T-helper 2 cell (primary cell): ENCODE data around the gene ERGIC1.
"Not testable (repeated sequence)": the region's sequence is repeated elsewhere in the genome, so short reads cannot be mapped to it uniquely, and the experiment has no call there.

Experiments
- DNase-seq, 5 experiments: peaks; one replicate each; pipeline versions ENCODE4 v3.0.0 to v3.0.0-alpha.2; 2012 to 2022

Gene ERGIC1

GRCh38 chr5:172847584-172847983 is 13.5 kb downstream of the ERGIC1 start:
- DNase-seq: not testable (repeated sequence)

DNA sequence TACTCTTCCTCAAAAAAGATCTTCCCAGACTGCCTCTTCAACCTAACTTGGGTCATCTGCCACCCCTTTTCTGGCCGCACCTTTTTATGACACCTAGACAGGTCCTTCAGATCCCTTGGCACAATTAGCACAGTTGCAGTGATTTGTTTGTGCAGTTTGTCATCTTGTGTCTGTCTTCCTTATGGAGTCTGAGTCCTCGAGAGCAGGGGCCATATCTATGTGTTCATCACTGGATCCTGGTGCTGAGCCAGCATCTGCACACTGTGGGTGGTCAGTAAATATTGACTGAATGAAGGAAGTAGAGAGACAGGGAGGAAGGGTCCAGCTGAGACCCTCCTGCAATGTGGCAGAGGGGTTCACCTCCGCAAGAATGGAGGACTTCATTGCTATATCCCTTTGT is 14.4 kb downstream of the ERGIC1 start:
- no peak for DNase-seq

- peak in 1 of 5 experiments; percentile 66 for DNase-seq
Measured at GRCh38 chr5:172849606-172850453, 15.8 kb downstream of the ERGIC1 start.

DNA sequence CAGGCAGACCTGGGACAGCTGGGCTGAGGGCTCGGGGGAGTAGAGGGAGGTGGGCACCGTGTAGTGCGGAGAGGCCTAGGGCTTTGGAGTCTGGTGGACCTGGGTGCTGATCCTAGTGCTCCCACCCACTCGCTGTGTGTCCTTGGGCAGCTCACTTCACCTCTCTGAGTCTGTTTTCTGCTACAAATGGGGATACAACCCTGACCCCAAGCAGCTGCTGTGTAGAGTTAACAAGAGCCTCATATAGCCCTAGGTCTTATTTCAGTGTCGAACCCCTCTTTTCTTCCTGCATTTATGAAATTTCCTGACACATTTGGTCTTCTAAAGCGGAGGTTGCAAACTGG is 16.4 kb downstream of the ERGIC1 start:
- DNase-seq: no peak

DNA sequence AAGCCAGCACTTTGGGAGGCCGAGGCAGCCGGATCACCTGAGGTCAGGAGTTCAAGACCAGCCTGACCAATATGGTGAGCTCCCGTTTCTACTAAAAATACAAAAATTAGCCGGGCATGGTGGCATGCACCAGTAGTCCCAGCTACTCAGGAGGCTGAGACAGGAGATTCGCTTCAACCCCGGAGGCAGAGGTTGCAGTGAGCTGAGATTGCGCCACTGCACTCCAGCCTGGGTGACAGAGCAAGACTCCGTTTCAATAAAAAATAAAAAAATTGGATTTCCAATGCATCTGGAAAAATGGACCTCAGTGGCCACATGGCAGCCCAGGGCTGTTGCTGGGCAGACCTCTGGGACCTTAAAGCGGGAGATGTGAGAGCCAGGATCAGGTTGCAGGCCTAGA is 17.2 kb downstream of the ERGIC1 start:
- not testable (repeated sequence) for DNase-seq

- peak in 2 of 5 experiments; percentile 48 to 62 for DNase-seq
Measured at GRCh38 chr5:172852490-172853354, 18.7 kb downstream of the ERGIC1 start.

DNA sequence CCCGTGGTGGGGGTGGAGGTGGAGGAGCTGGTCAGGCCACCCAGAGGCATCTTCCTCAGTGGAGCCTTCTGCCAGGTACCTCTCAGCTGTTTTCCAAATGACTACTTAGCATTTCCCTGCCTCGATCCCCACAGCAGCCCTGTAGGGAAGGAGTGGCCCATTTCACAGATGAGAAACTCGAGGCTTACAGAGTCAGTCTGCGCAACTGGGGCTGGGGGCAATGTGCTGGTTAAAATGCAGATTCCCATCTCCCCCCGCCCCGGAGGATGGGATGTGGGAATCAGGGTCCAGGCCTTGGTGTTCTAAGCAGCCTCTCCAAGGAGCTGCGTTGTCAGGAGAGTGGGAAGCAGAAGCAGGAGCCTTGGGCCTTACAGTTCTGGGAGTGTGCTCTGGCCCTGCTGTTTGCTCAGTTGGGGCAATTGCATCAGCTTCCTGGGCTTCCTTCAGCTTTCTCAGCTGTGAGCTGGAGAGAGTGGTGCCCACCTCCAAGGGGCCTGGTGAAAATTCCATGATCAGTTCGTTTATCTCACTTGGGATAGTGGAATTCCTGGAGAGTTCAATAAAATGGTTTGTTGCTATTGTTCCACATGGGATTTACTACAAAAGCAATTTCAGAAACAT is 19.4 kb downstream of the ERGIC1 start:
- no peak for DNase-seq

DNA sequence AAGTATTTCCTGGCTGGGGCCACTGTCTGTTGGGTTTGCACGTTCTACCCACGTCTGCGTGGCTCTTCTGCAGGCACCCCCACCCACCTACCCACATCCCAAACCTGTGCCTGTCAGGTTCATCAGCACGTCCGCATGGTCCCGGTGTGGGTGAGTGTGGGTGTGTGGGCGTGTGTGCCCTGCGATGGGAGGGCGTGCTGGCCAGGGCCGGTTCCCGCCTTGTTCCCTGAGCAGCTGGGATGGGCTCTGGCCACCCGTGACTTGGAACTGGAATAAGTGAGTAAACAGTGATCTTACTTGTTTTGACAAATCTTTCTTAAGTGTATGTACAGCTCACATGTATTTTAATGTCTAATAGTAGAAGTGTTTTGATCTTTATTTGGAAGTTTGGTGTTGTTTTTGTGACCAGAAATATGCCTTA is 20.4 kb downstream of the ERGIC1 start:
- peak in 2 of 5 experiments; percentile 9 to 82 for DNase-seq

DNA sequence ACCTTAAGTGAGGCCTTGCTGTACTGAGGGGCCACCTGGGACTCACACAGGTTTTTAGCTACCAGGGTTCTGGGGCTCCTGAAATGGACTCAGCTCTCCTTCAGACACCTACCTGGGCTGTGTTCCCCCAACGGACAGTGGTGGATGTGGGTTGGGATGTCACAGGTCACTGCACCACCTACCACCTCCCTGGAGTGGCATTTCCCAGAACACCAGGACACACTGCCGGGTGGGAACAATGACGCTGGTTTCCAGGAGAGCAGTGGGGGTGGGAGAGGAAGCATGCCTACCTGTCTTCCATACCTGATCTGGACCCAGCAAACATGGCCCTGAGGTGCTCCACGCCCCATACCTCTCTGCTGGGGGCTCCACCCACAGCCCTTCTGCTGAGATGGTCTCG is 20.9 kb downstream of the ERGIC1 start:
- DNase-seq: no peak

DNA sequence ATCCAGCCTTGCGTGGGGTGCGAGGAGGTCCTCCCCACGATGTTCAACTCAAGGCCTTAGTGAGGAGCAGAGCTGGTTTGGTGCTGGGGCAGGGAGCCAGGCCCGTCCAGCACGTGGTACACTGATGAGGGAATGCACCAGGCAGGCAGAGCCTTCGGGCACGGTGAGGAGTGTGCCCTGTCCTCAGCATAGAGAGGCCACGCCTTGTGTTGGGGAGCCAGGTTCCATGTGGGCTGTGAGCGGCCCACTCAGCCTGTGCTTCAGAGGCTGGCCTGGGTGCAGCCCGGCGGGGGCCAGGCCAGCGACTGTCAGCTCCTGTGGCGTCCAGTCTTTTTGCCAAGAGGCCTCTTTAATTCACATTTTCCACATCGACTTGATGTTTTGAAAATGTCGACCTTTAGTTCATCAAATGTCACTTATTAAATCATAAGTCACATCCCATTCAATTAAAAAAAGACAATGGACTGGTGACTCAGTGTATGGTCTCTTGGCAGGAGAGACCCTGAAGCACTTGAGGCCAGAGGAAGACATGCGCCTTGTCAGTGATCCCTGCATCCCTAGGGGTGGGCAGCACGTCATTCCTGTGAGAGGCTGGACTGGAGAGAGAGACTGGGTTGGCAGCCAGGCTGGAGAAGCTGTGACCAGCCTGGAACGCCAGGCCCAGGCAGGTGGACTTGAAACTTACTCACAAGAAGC is 21.7 kb downstream of the ERGIC1 start:
- DNase-seq: no peak

DNA sequence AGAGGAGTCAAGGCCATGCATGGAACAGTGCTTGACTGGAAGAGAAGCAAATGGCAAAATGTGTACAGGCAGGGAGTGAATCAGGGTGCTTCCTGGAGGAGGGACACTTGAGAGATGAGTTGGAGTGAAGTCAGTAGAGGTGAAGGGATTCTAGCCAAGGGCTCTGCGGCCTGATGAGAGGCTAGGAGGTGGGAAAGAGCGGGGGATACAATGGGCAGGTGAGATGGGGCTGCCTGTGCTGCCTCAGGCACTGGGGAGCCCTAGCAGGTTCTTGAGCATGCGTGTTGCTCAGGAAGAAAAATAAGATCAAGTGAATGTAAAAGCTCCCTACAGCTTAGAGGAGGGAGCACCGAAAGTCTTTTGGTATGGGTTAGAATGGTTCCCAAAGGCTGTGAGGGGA is 22.3 kb downstream of the ERGIC1 start:
- no peak for DNase-seq

- no peak for DNase-seq
Measured at GRCh38 chr5:172857982-172858381, 23.9 kb downstream of the ERGIC1 start.

- DNase-seq: no peak
Measured at GRCh38 chr5:172858511-172858989, 24.5 kb downstream of the ERGIC1 start.

DNA sequence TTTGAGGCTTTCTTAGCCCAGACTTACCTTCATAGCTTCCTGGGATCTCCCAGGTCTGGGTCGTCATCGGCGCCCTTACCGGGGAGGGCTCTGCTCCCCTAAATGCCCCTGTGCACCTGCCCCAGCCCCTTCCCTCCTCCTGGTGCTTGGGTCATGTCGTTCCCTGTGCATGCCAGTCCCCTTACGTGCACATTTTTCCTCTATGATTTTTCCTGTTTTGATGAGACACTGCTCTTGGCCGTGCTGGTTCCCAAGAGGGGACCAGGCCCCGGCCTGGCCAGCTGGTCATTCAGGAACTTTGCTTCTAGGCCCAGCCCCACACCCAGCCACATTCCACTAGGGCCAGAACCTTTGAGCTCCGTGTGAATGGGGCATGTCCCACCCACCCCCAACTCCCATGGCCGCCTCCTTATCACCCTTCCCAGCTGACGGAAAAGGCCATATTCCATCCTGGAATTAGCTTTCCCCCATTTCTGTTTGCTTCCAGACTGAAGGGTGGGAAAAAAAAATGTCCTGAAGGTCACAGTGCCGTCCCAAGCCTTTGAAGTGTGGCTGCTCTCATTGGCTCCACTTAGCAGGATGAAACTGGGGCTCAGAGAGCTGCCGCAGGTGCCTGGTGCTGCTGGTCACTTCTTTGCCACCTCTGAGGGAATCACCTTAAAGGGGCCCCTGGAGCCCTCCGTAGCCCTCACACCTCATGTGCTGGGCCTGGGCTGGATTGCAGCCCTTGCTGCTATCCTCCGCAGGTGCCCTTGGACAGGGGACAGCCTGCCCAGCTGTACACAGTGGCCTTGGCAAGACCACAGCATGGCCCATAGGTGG is 25.1 kb downstream of the ERGIC1 start:
- no peak for DNase-seq

- DNase-seq: no peak
Measured at GRCh38 chr5:172859966-172860365, 25.9 kb downstream of the ERGIC1 start.

DNA sequence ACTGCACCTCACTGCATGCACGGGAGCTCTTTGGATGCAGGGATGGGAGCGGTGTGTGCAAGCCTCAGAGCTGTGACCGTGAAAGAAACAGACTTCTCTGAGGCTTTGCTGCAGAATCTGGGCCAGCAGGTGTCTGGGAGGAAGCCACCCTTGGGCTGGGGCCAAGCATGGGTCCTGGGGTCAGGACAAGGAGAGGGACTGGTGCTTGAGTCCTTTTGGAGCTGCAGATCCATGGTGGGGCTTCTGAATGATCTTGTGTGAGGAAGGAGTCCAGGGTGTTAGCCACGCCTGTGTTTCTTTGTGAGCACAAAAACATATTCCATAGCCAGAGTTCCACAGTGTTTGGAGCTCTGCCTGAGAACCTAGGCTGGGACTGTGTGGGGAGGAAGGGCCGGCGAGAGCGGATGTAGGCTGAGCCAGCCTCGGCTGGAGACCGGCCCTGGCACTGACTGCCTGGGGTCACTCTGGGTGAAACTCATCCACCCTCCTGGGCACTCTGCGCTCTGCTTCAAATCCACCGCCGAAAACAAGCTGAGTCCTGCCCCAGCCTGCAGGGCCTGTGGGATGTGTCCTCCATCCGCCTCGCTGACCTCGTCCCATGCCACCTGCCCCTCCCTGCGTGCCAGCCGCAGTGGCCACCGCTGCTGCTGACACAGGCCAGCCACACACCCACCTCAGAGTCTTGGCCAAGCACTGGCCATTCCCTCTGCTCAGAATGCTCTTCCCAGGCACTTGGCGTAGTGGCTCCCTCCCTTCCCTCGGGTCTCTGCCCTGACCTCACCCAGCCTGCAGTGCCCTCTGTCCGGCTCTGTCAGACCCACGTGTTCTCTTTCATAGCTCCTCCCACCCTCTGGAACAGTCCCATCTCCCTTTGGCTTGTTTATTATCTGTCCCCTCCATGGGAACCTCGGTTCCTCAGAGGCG is 26.7 kb downstream of the ERGIC1 start:
- no peak for DNase-seq

GRCh38 chr5:172861461-172861860 is 27.4 kb downstream of the ERGIC1 start:
- no peak for DNase-seq

DNA sequence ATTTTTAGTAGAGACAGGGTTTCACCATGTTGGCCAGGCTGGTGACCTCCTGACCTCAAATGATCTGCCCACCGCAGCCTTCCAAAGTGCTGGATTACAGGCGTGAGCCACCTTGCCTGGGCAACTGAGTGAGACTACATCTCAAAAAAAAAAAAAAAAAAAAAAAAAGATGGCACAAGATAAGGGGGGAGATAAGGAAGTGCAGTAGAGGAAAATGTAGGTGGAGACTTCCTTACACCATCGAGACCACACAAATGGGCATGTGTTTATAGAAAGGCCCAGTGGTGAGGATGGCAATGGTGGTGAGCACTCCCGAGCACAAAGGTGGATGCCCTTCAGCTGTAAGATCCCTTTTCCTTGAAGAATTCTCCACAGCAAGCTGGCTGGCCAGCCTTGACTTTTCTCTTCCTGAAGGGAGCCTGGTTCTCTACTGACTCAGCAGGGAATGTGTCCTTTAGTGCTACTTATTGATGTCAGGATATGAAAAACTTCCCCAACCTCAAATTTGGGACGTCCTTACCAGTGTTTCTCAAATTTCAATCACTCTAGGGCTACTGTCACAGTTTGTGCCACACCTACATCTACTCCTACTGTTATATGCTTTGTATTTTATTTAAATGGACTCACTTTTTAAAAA is 28.2 kb downstream of the ERGIC1 start:
- peak in 1 of 5 experiments; percentile 12 for DNase-seq

GRCh38 chr5:172864171-172864570 is 30.1 kb downstream of the ERGIC1 start:
- DNase-seq: not testable (repeated sequence)

DNA sequence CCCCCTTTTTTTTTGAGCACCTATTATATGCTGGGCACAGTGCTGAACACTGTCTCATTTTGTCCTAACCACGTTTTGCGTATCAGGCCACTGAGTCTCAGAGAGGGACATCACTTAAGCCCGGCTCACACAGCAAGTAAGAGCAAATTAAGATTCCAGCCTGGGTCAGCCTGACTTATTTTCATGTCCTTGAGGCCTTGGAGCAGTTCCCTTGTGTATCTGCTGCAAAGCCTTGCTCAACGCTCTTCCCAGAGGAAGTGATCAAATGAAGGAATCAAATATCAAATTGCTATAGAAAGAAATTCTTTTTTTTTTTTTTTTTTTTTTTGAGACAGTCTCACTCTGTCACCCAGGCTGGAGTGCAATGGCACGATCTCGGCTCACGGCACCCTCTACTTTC is 30.7 kb downstream of the ERGIC1 start:
- no peak for DNase-seq
